NCI-H748 (cell line): Measurements from ENCODE around the gene PUS1.
"Not testable (repeated sequence)": the region's sequence is repeated elsewhere in the genome, so short reads cannot be mapped to it uniquely, and the experiment has no call there.

Experiments
- DNase-seq: peaks from one replicate; lab custom pipeline; 2025; ENCODE audit not compliant: unreplicated experiment; lab: John Stamatoyannopoulos, UW

Gene PUS1

DNA sequence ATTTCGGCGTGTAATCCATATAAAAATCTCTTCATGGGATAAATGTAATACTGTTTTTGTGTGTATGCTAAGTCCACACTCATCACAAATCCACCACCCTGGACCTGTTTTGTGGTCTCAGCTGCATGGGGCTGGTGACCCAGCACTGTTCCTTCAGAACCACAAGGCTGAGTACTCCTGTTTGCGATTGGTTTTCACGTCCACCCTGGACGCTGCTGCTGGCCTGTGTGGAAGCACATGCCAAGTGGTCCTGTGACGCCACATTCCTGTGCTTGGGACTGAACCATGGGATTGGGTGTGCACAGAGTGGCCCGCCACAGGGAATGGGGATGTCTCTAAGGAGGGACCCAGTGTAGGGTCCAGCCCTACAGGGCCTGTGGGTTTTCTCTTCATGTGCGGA, 4.3 kb downstream of the PUS1 start:
- no peak for DNase-seq

DNA sequence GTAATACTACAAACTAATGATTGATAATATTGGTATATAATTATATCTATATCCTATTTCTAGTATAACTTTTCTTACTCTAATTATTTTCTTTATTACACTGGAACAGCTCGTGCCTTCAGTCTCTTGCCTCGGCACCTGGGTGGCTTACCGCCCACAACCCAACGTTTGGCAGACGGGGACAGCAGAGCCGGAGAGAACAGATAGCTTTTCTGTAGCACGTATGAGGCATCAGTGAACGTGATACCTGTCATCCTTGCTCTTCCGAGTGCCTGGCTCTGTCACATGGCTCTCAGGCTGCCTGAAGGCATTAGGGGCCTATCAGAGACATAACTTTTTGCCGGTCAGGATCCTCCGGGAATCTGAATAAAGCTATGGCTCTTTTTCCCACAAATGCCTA, 5.5 kb downstream of the PUS1 start:
- DNase-seq: no peak

DNA sequence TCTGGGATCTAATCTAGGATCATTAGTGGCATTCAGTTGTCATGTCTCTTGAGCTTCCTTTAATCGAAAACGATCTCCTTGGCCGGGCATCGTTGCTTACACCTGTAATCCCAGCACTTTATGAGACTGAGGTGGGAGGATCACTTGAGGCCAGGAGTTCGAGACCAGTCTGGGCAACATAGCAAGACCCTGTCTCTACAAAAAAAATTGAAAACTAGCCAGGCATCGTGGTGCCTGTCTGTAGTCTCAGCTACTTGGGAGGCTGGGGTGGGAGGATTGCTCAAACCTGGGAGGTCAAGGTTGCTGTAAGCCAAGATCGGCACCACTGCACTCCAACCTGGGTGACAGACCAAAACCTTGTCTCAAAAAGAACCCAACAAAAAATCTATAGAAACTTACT, 9.0 kb downstream of the PUS1 start:
- DNase-seq: no peak

DNA sequence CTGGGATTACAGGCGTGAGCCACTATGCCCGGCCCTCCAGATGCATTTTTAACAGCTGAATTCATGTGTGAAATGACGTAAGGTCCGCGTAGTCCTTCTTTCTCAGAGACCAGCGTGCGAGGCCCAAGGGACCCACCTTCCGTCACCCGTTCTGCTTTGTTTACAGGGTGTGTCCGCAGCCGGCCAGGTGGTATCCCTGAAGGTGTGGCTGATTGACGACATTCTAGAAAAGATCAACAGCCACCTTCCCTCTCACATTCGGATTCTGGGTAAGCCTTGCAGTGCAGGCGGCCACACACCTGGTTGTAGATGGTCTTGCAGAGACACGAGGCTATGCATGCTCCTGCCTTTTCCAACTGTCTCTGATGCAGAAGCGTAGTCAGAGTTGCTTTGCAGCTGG, 9.9 kb downstream of the PUS1 start:
- peak; percentile 77 for DNase-seq

DNA sequence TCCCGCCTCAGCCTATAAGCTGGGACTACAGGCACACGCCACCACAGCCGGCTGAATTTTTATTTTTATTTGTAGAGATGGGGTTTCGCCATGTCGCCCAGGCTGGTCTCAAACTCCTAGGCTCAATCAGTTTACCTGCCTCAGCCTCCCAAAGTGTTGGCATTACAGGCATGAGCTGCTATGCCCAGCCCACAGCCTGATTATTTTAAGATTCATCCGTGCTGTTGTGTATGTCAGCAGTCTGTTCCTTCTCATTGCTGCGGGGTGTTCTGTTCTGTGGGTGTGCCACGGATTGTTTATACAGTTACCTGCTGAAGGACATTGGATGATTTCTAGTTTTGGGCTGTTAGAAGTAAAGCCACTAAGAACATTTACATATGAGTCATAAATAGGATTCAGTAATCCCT, 11.1 kb downstream of the PUS1 start:
- DNase-seq: no peak

DNA sequence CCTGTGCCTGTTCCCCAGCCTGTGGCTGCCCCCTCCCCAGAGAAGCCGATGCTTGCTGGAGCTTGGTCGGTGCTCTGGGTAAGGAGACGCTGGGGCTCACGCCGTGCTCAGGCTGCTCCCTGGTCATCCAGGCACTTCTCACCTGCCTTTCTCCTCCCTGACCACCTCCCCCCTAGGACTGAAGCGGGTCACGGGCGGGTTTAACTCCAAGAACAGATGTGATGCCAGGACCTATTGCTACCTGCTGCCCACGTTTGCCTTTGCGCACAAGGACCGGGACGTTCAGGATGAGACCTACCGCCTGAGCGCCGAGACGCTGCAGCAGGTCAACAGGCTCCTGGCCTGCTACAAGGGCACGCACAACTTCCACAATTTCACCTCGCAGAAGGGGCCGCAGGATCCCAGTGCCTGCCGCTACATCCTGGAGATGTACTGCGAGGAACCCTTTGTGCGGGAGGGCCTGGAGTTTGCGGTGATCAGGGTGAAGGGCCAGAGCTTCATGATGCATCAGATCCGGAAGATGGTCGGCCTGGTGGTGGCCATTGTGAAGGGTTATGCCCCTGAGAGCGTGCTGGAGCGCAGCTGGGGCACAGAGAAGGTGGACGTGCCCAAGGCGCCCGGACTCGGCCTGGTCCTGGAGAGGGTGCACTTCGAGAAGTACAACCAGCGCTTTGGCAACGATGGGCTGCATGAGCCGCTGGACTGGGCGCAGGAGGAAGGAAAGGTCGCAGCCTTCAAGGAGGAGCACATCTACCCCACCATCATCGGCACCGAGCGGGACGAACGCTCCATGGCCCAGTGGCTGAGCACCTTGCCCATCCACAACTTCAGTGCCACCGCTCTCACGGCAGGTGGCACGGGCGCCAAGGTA, 12.3 kb downstream of the PUS1 start:
- no peak for DNase-seq

DNA sequence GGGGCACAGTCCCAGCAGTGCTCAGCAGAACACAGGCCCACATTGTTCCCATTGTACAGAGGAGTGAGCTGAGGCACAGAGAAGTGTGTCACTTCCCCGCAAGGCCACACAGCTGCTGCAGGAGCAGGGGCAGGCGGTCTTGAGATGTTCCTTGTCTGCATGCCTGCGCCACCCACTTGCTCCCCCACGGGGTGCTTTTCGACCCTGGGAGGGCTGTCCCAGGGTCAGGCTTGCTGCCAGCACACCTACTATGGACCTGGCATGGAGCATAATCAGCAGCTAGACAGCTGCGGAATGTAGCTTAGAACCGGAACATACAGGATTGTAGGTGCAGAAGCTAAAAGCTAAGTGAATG, 12.9 kb downstream of the PUS1 start:
- DNase-seq: no peak

DNA sequence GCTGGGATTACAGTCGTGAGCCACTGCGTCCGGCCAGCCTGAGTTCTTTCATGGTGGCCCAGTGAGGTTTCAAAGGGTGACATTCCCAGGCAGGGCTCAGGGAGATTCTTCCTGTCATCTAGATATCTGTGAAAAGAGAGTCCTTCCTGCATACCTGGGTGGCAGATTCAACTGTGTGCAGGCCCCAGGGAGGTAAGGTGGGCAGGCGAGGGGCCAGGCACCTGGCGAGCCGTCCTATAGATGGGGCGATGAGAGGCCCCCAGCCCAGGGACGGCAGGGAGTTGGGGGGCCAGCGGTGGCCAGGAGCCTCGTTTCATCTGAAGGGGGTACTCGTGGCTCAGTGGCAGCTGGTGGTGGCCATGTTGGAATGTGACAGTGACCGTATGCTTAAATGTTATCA, 13.6 kb downstream of the PUS1 start:
- DNase-seq: no peak

DNA sequence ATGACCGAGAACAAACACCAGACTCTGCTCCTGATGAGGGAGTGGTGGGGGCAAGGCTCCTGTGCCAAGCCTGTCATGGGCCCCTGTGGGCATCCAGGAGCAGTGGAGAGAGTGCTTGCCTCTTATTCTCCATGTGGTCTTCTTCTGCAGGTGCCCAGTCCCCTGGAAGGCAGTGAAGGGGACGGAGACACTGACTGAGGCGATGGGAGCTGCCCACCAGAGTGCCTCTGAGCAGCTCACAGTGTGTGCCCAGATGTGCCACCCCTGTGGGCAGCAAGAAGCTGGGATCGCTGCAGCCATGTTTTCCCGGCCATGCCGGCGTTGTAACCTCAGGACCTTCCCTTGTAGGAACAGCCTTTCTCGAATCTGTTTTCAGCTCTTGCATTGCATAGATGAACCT, 14.3 kb downstream of the PUS1 start:
- no peak for DNase-seq

DNA sequence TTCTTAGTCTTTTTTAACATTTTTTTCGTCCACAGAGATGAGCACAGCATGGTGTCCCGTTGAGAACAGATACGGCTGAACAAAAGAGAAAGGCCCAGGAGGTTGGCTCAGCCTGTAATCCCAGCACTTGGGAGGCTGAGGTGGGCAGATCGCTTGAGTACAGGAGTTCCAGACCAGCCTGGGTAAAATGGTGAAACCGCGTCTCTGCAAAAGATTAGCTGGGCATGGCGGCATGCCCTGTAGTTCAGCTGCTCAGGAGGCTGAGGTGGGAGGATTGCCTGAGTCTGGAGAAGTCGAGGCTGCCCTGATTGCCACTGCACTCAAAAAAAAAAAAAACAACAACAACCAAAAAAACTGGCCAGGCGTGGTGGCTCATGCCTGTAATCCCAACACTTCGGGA, 14.8 kb downstream of the PUS1 start:
- DNase-seq: no peak

DNA sequence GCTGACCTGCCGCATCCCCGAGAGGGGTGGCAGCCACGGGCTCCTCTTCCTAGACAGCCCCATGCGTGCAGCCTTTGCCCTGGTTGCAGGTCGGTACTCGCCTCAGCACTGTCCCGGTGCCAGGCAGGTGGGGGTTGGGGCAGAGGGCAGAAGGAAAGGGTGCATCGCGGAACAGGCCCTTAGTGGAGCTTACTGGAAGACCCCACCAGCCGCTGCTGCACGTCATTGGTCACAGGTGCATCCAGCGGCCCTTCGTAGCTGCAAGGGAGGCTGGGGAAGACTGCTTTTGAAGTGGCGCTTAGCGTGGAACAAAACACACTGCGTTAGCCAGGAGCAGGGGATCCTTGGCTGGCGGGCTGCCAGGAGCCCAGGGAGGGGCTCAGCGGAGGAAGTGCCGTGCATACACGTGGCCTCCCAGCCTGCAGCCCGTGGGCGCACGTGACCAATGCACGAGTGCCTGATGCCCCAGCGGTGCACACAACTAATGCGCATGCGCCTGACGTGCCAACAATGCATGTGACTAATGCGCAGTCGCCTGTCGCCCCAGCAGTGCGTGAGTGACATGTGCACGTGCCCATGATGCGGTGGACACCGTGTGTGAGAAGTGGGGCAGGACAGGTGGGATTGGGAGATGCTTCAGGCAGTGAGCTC, 15.7 kb downstream of the PUS1 start:
- DNase-seq: no peak

DNA sequence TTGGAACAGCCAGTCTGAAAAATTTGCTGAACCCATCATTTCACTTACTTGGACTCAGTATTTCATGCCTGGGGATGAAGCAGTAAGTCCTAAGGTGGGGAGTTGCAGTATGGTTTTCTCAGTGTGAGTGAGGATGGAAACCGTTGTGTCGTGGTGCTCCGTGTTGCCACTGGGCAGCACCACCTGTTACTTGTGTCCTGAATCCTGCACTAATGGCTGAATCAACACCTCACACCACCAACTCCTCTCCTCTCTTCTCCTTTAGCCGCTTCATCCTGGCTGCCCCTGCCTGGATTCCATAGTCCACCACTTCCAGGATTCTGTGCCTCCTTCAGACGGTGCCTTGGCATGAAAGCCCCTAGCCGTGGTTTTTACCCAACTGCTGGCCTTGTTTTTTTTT, 17.7 kb downstream of the PUS1 start:
- no peak for DNase-seq

DNA sequence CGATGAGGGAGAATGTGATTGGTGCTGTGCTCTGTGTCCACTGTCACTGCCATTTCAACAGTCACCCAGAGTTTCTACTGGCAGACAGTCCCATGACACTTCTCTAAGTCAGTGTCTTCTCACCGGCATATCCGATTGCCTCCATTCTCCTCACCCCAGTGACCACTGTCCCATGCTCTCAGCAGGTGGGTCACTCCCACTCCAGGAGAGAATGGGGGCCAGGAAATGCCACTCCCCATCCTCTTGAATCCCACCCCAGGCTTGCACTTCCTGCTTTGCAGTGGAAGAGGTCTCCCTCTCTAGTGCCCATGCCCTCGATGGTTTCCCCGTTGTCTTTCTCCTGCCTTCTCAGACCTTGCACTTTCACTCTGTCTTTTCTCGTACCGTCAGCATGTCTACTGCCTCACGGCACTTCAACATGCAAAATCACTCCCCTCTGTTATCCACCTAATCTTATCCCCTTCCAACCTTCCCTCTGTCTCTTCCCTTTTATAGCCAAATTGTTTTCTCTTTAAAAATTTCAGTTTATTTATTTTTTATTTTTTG, 18.5 kb downstream of the PUS1 start:
- peak; percentile 14 for DNase-seq

DNA sequence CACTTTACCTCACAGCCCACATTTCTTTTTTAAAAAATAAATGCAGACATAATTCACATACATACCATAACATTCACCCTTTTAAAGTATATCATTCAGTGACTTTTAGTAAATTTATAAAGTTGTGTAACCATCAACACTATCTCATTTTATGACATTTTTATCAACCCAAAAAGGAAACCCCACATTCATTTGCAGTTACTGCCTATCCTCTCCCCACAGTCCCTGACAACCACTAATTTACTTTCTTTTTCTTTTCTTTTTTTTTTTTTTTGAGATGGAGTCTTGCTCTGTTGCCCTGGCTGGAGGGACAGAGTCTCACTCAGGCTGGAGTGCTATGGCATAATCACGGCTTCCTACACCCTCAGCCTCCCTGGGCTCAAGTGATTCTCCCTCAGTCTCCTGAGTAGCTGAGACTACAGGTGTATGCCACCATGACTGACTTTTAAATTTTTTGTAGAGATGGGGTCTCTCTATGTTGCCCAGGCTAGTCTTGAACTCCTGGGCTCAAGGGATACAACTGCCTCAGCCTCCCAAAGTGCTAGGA, 19.2 kb downstream of the PUS1 start:
- DNase-seq: no peak

DNA sequence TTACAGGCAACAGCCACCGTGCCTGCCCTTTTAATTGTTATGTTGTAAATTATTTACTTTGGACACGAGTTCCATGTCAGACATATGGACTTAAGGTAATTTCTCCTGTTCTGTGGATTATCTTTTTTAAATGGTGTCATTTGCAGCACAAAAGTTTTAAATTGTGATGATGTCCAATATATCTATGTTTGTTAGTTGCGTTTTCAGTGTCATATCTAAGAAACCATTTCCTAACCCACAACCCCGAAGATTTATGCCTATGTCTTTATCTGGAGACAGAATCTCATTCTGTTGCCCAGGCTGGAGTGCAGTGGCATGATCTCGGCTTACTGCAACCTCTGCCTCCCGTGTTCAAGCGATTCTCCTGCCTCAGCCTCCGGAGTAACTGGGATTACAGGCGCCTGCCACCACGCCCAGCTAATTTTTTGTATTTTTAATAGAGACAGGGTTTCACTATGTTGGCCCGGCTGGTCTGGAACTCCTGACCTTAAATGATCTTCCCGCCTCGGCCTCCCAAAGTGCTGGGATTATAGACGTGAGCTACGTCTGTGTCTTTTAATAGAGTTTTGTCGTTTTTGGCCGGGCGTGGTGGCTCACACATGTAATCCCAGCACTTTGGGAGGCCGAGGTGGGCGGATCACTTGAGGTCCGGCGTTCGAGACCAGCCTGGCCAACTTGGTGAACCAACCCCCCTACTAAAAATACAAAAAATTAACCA, 19.8 kb downstream of the PUS1 start:
- not testable (repeated sequence) for DNase-seq

DNA sequence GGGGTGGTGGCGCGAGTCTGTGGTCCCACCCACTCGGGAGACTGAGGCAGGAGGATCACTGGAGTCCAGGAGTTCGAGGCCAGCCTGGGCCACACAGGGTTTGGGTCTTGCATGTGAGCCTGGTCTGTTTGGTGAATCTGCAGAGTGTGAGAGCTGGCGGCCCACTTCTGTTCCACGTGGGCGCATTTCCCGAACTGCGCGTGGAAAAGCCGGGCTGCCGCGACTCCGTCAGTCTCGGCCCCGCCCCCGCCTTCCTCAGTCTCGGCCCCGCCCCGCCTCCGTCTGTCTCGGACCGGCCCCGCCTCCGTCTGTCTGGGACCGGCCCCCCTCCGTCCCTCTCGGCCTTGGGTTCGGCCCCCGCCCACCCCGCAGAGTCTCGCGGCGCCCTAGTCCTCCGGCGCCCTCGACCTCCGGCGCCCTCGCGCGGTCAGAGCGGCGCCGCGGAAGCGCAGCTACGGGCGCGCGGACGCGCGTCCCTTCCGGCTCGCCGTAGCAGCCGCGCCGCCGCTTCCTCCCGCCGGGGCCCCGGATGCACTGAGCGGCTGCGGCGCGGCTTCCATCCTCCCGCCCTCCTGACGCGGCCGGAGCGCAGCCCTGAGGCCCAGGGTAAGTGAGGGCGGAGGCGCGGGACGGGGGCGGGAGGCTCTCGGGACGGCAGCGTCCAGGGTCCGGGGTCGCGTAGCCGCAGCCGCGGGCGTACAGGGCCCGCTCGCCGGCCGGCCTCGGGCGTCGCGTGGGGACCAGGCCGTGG, 20.5 kb downstream of the PUS1 start, which contains the start of gene EP400:
TSS of gene EP400 (plus strand) at position 512 of the 751 bp plus-strand sequence. CDS start 10,678 bp downstream, outside the sequence.
- DNase-seq: peak; percentile 92

DNA sequence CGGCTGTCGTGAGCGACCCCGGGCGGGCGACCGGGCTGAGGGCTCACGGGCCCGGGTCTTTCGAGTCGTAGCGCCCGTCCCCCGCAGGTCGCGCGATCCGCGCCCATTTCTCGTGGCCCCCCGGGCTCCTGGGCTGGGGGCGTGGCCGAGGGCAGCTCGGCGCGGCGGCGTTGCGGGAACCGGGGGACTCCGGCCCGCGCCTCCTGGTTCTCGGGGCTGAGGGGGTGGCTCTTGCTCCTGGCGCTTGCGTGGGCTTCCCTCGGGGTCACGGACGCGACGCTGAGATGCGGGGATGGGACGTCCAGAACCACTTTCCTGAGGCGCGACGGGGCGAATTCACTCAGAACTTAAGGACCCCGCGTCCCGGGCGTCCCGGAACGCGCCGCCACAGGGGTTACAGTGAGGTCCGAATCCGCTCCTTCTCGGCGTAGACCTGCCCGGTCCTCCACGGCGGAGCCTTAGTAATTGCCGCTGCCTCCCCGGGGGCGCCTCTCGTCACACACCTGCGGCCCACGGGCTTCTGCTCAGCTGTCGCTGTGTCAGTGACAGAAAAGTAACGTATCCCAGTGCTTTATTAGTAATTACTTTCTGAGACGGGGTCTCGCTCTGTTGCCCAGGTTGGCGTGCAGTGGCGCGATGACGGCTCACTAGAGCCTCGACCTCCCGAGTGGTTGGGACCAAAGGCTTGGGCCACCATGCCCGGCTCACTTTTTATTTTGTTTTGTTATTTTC, 21.3 kb downstream of the PUS1 start:
- DNase-seq: peak; percentile 48

DNA sequence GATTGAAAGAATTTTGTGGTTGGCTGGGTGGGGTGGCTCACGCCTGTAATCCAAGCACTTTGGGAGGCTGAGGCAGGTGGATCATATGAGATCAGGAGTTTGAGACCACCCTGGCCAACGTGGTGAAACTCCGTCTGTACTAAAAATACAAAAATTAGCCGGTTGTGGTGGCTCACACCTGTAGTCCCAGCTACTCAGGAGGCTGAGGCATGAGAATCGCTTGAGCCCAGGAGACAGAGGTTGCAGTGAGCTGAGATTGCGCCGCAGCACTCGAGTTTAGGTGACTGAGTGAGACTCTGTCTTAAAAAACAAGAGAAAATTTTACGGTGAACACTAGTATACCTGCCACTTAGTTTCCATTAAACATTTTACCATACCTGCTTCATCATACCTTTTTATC, 24.7 kb downstream of the PUS1 start:
- DNase-seq: not testable (repeated sequence)

DNA sequence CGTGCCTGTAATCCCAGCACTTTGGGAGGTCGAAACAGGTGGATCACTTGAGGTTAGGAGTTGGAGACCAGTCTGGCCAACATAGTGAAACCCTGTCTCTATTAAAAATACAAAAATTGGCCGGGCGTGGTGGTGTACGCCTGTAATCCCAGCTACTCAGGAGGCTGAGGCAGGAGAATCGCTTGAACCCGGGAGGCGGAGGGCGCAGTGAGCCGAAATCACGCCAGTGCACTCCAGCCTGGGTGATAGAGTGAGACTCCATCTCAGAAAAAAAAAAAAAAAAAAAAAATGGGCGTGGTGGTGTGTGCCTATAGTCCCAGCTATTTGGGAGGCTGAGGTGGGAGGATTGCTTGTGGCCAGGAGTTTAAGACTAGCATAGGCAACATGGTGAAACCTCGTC, 25.4 kb downstream of the PUS1 start:
- DNase-seq: not testable (repeated sequence)

DNA sequence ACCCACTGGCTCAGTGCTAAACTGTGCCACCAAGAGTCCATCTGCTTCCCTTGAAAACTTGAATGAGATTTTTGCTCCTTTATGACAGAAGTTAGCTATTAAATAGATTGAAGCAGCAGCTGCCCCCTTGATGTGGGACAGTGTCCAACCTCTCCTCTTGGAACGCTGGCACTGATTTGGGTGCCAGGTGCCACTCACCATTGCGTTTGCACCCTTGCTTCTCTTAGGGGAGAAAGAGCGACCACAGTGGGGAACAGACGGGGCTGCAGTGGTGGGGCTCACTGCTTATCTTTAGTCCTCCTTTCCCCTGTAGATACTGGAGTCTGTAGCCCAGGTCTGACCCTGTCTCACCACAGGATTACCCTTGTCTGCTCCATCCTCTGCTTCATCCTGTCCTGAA, 30.0 kb downstream of the PUS1 start:
- no peak for DNase-seq
